H9 (cell line): Measurements from ENCODE around the gene DARS1. TPM values are rescaled to one million over a fixed set of nuclear protein-coding genes. Genes with fewer than 3 reads are reported as not detected.

Experiments
- DNase-seq: peaks from one replicate; pipeline ENCODE4 v3.0.0-alpha.2; 2017
- H2AFZ ChIP-seq: one replicate; pipeline ENCODE4 v1.6.1; 2013; ENCODE audit warnings: mild to moderate bottlenecking, low read length, control low read depth, moderate library complexity
- H2AK5ac ChIP-seq: 2 replicates; pipeline ENCODE4 v1.6.1; 2013; ENCODE audit warnings: low read length, control low read depth, mixed read lengths; ENCODE audit not compliant: insufficient read length
- H2BK120ac ChIP-seq: one replicate; pipeline ENCODE4 v1.6.1; 2013; ENCODE audit warnings: low read depth, mild to moderate bottlenecking, low read length, control low read depth, inconsistent platforms; ENCODE audit not compliant: poor library complexity, severe bottlenecking
- H2BK12ac ChIP-seq: 2 replicates; pipeline ENCODE4 v1.6.1; 2013; ENCODE audit warnings: low read length, control low read depth, mixed read lengths, low read depth; ENCODE audit not compliant: insufficient read length
- H2BK15ac ChIP-seq: 2 replicates; pipeline ENCODE4 v1.6.1; 2013; ENCODE audit warnings: low read depth, low read length, control low read depth
- H2BK20ac ChIP-seq: one replicate; pipeline ENCODE4 v1.6.1; 2013; ENCODE audit warnings: low read depth, mild to moderate bottlenecking, low read length, control low read depth, inconsistent platforms; ENCODE audit not compliant: poor library complexity, severe bottlenecking
- H2BK5ac ChIP-seq: 2 replicates; pipeline ENCODE4 v1.6.1; 2013; ENCODE audit warnings: low read length, control low read depth, mixed read lengths; ENCODE audit not compliant: insufficient read length
- H3K14ac ChIP-seq: 2 replicates; pipeline ENCODE4 v1.6.1; 2013; ENCODE audit warnings: low read length, control low read depth; ENCODE audit not compliant: insufficient read depth
- H3K18ac ChIP-seq: 2 replicates; pipeline ENCODE4 v1.6.1; 2013; ENCODE audit warnings: low read depth, mild to moderate bottlenecking, mixed read lengths, low read length, control low read depth; ENCODE audit not compliant: insufficient read length
- H3K23ac ChIP-seq: 2 replicates; pipeline ENCODE4 v1.6.1; 2013; ENCODE audit warnings: low read length, control low read depth, mixed read lengths, low read depth; ENCODE audit not compliant: insufficient read length
- H3K23me2 ChIP-seq: 2 replicates; pipeline ENCODE4 v1.6.1; 2013; ENCODE audit warnings: low read depth, mild to moderate bottlenecking, mixed read lengths, low read length, control low read depth; ENCODE audit not compliant: insufficient read length, poor library complexity, severe bottlenecking
- H3K27ac ChIP-seq: 2 replicates; pipeline ENCODE4 v1.5.1; 2013; ENCODE audit warnings: low read length, control low read depth, mixed read lengths, low read depth; ENCODE audit not compliant: insufficient read length
- H3K27me3 ChIP-seq: 2 replicates; pipeline ENCODE4 v1.6.1; 2013; ENCODE audit warnings: low read length, control low read depth, inconsistent platforms; ENCODE audit not compliant: insufficient read depth
- H3K4ac ChIP-seq: 2 replicates; pipeline ENCODE4 v1.6.1; 2013; ENCODE audit warnings: low read depth, mild to moderate bottlenecking, control low read depth, inconsistent platforms, low read length, moderate library complexity
- H3K4me1 ChIP-seq: 2 replicates; pipeline ENCODE4 v1.6.1; 2013; ENCODE audit warnings: low read length, control low read depth, inconsistent platforms; ENCODE audit not compliant: insufficient read depth
- H3K4me2 ChIP-seq: 2 replicates; pipeline ENCODE4 v1.6.1; 2013; ENCODE audit warnings: low read length, control low read depth, mixed read lengths; ENCODE audit not compliant: insufficient read length, insufficient read depth
- H3K56ac ChIP-seq: 2 replicates; pipeline ENCODE4 v1.6.1; 2013; ENCODE audit warnings: low read depth, mild to moderate bottlenecking, mixed read lengths, low read length, control low read depth; ENCODE audit not compliant: insufficient read length
- H3K79me1 ChIP-seq: 2 replicates; pipeline ENCODE4 v1.6.1; 2013; ENCODE audit warnings: low read depth, mild to moderate bottlenecking, moderate library complexity, low read length, control low read depth, inconsistent platforms; ENCODE audit not compliant: insufficient read depth, poor library complexity, severe bottlenecking
- H3K79me2 ChIP-seq: 2 replicates; pipeline ENCODE4 v1.6.1; 2013; ENCODE audit warnings: low read length, control low read depth, inconsistent platforms; ENCODE audit not compliant: insufficient read depth
- H3K9ac ChIP-seq: 2 replicates; pipeline ENCODE4 v1.6.1; 2013; ENCODE audit warnings: low read length, control low read depth, mixed read lengths; ENCODE audit not compliant: insufficient read length; ENCODE audit errors: extremely low read depth
- H3K9me3 ChIP-seq: one replicate; pipeline ENCODE4 v1.6.1; 2013; ENCODE audit warnings: low read depth, low read length, inconsistent platforms; ENCODE audit not compliant: control insufficient read depth
- H3T11ph ChIP-seq: one replicate; pipeline ENCODE4 v1.6.1; 2013; ENCODE audit warnings: mild to moderate bottlenecking, low read length, control low read depth, inconsistent platforms
- H4K20me1 ChIP-seq: one replicate; pipeline ENCODE4 v1.6.1; 2013; ENCODE audit not compliant: control insufficient read depth, insufficient read length, insufficient read depth
- H4K5ac ChIP-seq: 2 replicates; pipeline ENCODE4 v1.6.1; 2013; ENCODE audit warnings: low read depth, mild to moderate bottlenecking, mixed read lengths, low read length, control low read depth; ENCODE audit not compliant: insufficient read length
- H4K8ac ChIP-seq: replicated peaks from 2 replicates; pipeline ENCODE4 v1.6.1; 2013; ENCODE audit warnings: low read length, control low read depth, mixed read lengths, low read depth; ENCODE audit not compliant: insufficient read length
- H4K91ac ChIP-seq: 2 replicates; pipeline ENCODE4 v1.6.1; 2013; ENCODE audit warnings: low read depth, mild to moderate bottlenecking, moderate library complexity, mixed read lengths, low read length, control low read depth; ENCODE audit not compliant: insufficient read length
- H3K27ac Mint-ChIP-seq, 3 experiments: 2 replicates in 2 of 3; 3 replicates in 1 of 3; pipeline ENCODE4 v1.8.0; 2020 to 2021; ENCODE audit warnings: mixed read lengths in 3 of 3, mild to moderate bottlenecking in 1 of 3, moderate library complexity in 1 of 3
- H3K27me3 Mint-ChIP-seq: 2 replicates; pipeline ENCODE4 v1.8.0; 2021; ENCODE audit warnings: low read depth, mild to moderate bottlenecking, moderate library complexity, mixed read lengths
- H3K36me3 Mint-ChIP-seq, 3 experiments: 2 replicates in 2 of 3; 3 replicates in 1 of 3; pipeline ENCODE4 v1.8.0; 2020 to 2021; ENCODE audit warnings: low read depth in 3 of 3, mixed read lengths in 3 of 3; ENCODE audit not compliant: insufficient read depth in 1 of 3
- H3K4me1 Mint-ChIP-seq, 2 experiments: 2 replicates each; pipeline ENCODE4 v1.8.0; 2020; ENCODE audit warnings: mixed read lengths in 2 of 2
- H3K4me3 Mint-ChIP-seq, 2 experiments: 2 replicates in 1 of 2; 3 replicates in 1 of 2; pipeline ENCODE4 v1.8.0; 2020 to 2021; ENCODE audit warnings: mild to moderate bottlenecking in 2 of 2, mixed read lengths in 2 of 2, moderate library complexity in 1 of 2
- H3K9me3 Mint-ChIP-seq, 2 experiments: 2 replicates in 1 of 2; 3 replicates in 1 of 2; pipeline ENCODE4 v1.8.0; 2020; ENCODE audit warnings: mild to moderate bottlenecking in 2 of 2, mixed read lengths in 2 of 2, moderate library complexity in 1 of 2
- CTCF ChIP-seq: fragments of 200-600 bp; sonication (generic); conservative IDR thresholded peaks from 3 replicates; pipeline ENCODE4 v1.8.0; 2021; ENCODE audit warnings: antibody characterized with exemption, mild to moderate bottlenecking
- total RNA-seq: library from RNA; stranded (reverse); gene quantifications from 2 replicates; pipeline ENCODE4 v1.2.1, GENCODE V29; 2021

Gene DARS1
- total RNA-seq, 1 experiment from 2014 or later = 117 TPM

DNA sequence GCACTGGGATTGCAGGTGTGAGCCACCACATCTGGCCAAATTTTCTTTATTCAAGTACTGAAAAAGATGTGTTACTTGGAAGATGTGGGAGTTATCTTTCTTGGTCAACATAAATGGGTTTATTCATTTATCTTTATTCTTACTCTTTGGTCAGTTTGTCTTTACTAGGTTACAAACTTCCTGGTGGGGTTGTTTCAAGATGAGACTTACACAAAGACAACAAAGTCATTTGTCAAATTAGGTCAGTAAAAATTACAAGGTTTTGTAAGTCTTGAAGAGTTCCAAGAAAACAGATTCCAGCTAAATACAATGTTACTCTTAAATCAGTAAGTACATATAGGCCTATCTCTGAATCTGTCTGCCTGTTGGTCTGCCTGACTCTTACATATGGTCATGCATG, 48.9 kb downstream of the DARS1 start:
- Histone ChIP-seq H3K79me1 (peaks cover 6% of the 10 kb centered on the region), H2BK5ac (no peak overlapping the region), H3K4ac (no peak overlapping the region), H4K5ac (no peak overlapping the region), H2AFZ (no peak overlapping the region), H3K9me3 (no peaks in the 10 kb centered on the region), H3K79me2 (no peaks in the 10 kb centered on the region), H3K27ac (no peak overlapping the region), H2AK5ac (no peak overlapping the region), H3K4me2 (no peak overlapping the region), H4K91ac (no peak overlapping the region), H2BK12ac (no peak overlapping the region), H3K14ac (no peak overlapping the region), H4K8ac (no peak overlapping the region), H3T11ph (no peak overlapping the region), H3K4me1 (no peaks in the 10 kb centered on the region), H3K23ac (no peak overlapping the region), H2BK20ac (no peak overlapping the region), H3K56ac (no peak overlapping the region), H3K9ac (no peak overlapping the region), H3K23me2 (no peaks in the 10 kb centered on the region), H3K18ac (no peak overlapping the region), H2BK15ac (no peak overlapping the region), H4K20me1 (no peaks in the 10 kb centered on the region), H2BK120ac (no peak overlapping the region), H3K27me3 (no peaks in the 10 kb centered on the region)
- Mint-ChIP-seq H3K27me3 (no peaks in the 10 kb centered on the region), H3K36me3 (peaks cover 26 to 48% (median 31%) of the 10 kb centered on the region in 3 experiments), H3K27ac (no peak overlapping the region), H3K4me1 (peaks cover 23 to 28% of the 10 kb centered on the region in 2 experiments), H3K9me3 (peaks cover 0 to 7% of the 10 kb centered on the region in 2 experiments; a peak in 4 of 5 replicates), H3K4me3 (no peak overlapping the region)
- no peak for DNase-seq
- TF ChIP-seq CTCF = no peak
